A673 (cell line): ENCODE measurements around the gene DCUN1D3. TPM values are rescaled to one million over a fixed set of nuclear protein-coding genes. Genes with fewer than 3 reads are reported as not detected.

Source experiments
- BruUV-seq: library from RNA; stranded (reverse); fragments of 400-500 nt; replicated peaks from 2 replicates; lab custom pipeline; 2021; lab: Mats Ljungman, UMichigan
- CTCF ChIA-PET: fragments of 300-600 bp; sonication (Branson Sonifier 250); formaldehyde crosslinking; loops from one replicate; lab custom pipeline; 2022; ENCODE audit warnings: antibody characterized with exemption; lab: Charles Lee
- POLR2A ChIA-PET: fragments of 300-600 bp; sonication (Branson Sonifier 250); formaldehyde crosslinking; loops from one replicate; lab custom pipeline; 2022; ENCODE audit warnings: antibody characterized with exemption; ENCODE audit not compliant: low non-redundant PET; lab: Charles Lee
- DNase-seq: peaks from one replicate; pipeline ENCODE4 v3.0.0-alpha.2; 2015; ENCODE audit warnings: low spot score
- H3K27ac ChIP-seq: fragments of 200-600 bp; sonication (generic); 2 replicates; pipeline ENCODE4 v1.5.1; 2016; ENCODE audit warnings: mixed run types, low read depth, mild to moderate bottlenecking, mixed read lengths, antibody characterized with exemption, low read length; ENCODE audit not compliant: poor library complexity, severe bottlenecking
- H3K27me3 ChIP-seq: fragments of 200-600 bp; sonication (generic); replicated peaks from 2 replicates; pipeline ENCODE4 v1.6.1; 2017; ENCODE audit warnings: mixed run types, low read depth, mild to moderate bottlenecking, mixed read lengths, antibody characterized with exemption, low read length; ENCODE audit not compliant: insufficient read depth, poor library complexity
- H3K36me3 ChIP-seq: fragments of 200-600 bp; sonication (generic); 2 replicates; pipeline ENCODE4 v1.6.1; 2016; ENCODE audit warnings: mixed run types, mild to moderate bottlenecking, mixed read lengths, antibody characterized with exemption, low read length; ENCODE audit not compliant: insufficient read depth, poor library complexity, severe bottlenecking
- H3K4me1 ChIP-seq: fragments of 200-600 bp; sonication (generic); 2 replicates; pipeline ENCODE4 v1.6.1; 2017; ENCODE audit warnings: mixed run types, mild to moderate bottlenecking, mixed read lengths, antibody characterized with exemption, low read length; ENCODE audit not compliant: insufficient read depth, poor library complexity, severe bottlenecking
- H3K4me3 ChIP-seq: fragments of 200-600 bp; sonication (generic); 2 replicates; pipeline ENCODE4 v1.5.1; 2016; ENCODE audit warnings: low read depth, mixed run types, mild to moderate bottlenecking, mixed read lengths, low read length; ENCODE audit not compliant: poor library complexity, severe bottlenecking
- H3K9me3 ChIP-seq: fragments of 200-600 bp; sonication (generic); 2 replicates; pipeline ENCODE4 v1.6.1; 2016; ENCODE audit warnings: mixed run types, low read depth, mild to moderate bottlenecking, mixed read lengths, antibody characterized with exemption, low read length; ENCODE audit not compliant: poor library complexity, severe bottlenecking
- EZH2 ChIP-seq: fragments of 200-600 bp; sonication (generic); IDR thresholded peaks from 2 replicates; pipeline ENCODE4 v1.6.1; 2017; ENCODE audit warnings: borderline replicate concordance, low read depth, mild to moderate bottlenecking, mixed read lengths, antibody characterized with exemption, low read length; ENCODE audit not compliant: poor library complexity, severe bottlenecking
- intact Hi-C: fragments of 100-400 bp; cut with micrococcal nuclease; formaldehyde crosslinking; loops from one replicate; pipeline ENCODE4 v1.10.0; 2022; ENCODE audit not compliant: unreplicated experiment
- total RNA-seq: library from RNA; stranded (reverse); gene quantifications from 2 replicates; pipeline ENCODE4 v1.2.3, GENCODE V29; 2021
- TF ChIP-seq, protein P1 (sequence below): fragments of 300-800, 200-600 bp; sonication (generic); conservative IDR thresholded peaks from 2 replicates; pipeline ENCODE4 v1.5.1; 2017; ENCODE audit warnings: low read depth, mild to moderate bottlenecking, antibody characterized with exemption, low read length, moderate library complexity, mixed read lengths

Gene DCUN1D3
- total RNA-seq, 1 experiment from 2014 or later = 12.4 TPM

DNA sequence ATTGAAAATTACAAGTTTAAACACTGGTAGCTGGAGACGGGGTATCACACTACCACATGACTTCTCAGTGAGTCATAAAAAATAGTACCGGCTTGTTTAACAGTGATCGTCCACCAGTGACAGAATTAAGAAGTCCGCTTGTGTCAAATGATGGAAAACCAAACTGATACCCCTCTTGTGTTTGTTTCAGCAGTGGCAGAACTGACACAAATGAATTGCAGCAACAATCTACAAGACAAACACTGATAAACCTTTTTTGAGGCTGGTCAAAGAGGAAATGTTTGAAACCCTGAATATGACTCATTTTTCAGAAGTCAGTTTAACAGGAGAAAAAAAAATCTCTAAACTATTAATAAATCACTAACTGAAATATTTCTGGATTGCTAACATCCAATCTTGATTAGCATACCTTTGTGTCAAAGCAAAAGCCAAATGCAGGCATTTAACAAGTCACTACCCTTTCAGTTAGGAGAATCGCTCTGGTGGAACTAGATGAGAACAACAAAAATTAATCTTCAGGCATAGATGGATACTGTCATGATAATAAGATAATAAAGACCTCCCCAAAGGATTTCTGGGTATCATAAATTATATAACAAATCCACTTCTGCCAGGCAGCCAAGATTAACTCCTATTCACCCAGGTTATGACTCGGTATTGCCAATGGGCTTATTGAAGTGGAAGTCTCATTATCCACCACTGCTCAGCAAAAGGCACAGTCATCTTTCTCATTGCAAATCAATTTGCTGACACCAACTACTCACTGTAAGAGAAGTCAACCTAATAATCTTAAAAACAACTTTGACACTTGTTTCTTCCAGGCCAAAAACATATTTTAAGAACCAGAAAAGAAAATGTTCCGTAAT, 20.8 kb downstream of the DCUN1D3 start:
- TF ChIP-seq, protein P1, sequence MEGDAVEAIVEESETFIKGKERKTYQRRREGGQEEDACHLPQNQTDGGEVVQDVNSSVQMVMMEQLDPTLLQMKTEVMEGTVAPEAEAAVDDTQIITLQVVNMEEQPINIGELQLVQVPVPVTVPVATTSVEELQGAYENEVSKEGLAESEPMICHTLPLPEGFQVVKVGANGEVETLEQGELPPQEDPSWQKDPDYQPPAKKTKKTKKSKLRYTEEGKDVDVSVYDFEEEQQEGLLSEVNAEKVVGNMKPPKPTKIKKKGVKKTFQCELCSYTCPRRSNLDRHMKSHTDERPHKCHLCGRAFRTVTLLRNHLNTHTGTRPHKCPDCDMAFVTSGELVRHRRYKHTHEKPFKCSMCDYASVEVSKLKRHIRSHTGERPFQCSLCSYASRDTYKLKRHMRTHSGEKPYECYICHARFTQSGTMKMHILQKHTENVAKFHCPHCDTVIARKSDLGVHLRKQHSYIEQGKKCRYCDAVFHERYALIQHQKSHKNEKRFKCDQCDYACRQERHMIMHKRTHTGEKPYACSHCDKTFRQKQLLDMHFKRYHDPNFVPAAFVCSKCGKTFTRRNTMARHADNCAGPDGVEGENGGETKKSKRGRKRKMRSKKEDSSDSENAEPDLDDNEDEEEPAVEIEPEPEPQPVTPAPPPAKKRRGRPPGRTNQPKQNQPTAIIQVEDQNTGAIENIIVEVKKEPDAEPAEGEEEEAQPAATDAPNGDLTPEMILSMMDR = no peak
- no peak for TF ChIP-seq EZH2
- no peak for DNase-seq
- Histone ChIP-seq H3K4me1 (peaks cover 7% of the 10 kb centered on the region), H3K27ac (no peak overlapping the region), H3K4me3 (no peak overlapping the region), H3K27me3 (no peaks in the 10 kb centered on the region), H3K9me3 (no peaks in the 10 kb centered on the region), H3K36me3 (no peaks in the 10 kb centered on the region)
- CTCF ChIA-PET = no interaction called here
- BruUV-seq = no TSS peak
- POLR2A ChIA-PET = no interaction called here
- intact Hi-C loops = no loop called here

DNA sequence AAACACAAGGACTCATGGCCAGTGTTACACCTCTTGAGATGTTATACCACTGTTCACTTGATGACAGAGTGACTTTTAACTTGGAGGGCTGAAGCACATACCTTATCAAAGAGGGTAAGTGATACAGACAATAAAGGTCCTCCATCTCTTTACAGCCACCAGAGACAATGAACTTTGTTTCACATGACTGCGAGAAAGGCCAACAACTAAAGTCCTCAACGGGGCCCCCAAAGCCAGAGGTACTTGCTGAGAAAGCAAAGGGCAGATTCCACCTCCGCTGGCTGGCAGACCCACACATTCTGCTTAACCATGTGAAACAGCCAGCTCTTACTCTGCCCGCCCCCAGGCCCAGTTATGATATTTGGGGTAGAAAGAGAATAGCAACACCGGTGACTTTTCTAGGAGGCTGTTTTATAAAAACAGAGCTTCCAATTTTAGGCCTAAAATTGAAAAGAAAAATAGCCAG, 21.4 kb downstream of the DCUN1D3 start:
- POLR2A ChIA-PET = no interaction called here
- H3K4me3 ChIP-seq = no peak overlapping the region
- DNase-seq = no peak
- TF ChIP-seq, protein P1 = no peak
- intact Hi-C loops = no loop called here
- H3K4me1 ChIP-seq = peaks cover 7% of the 10 kb centered on the region
- no TSS peak for BruUV-seq
- H3K9me3 ChIP-seq = no peaks in the 10 kb centered on the region
- CTCF ChIA-PET = no interaction called here
- H3K36me3 ChIP-seq = no peaks in the 10 kb centered on the region
- H3K27ac ChIP-seq = no peak overlapping the region
- H3K27me3 ChIP-seq = no peaks in the 10 kb centered on the region

DNA sequence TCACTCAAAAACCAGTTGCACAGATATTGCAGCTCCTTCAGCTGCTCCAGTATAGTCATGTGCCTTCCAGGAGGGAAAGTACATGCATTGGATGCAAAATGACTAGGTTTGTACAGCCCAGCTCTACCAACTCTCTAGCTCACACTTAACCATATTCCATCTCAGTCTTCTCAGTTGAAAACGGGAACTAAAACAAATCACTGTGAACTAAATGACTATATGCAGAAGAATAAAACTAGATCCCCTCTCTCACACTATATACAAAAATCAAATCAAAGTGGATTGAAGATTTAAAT, 24.9 kb downstream of the DCUN1D3 start:
- ChIA-PET POLR2A (interaction anchor here (0.6 kb wide), 1 partner anchor 36 kb away, joined by 3 read pairs; no protein-coding TSS in a partner anchor), CTCF (interaction anchor here (1.1 kb wide), 1 partner anchor 25 kb away, joined by 7 read pairs; no protein-coding TSS in a partner anchor)
- no peak overlapping the region for H3K4me3 ChIP-seq
- H3K27me3 ChIP-seq = no peaks in the 10 kb centered on the region
- DNase-seq = no peak
- no peaks in the 10 kb centered on the region for H3K36me3 ChIP-seq
- BruUV-seq = no TSS peak
- no peak overlapping the region for H3K27ac ChIP-seq
- intact Hi-C loops = no loop called here
- peaks cover 7% of the 10 kb centered on the region for H3K4me1 ChIP-seq
- H3K9me3 ChIP-seq = no peaks in the 10 kb centered on the region
- TF ChIP-seq EZH2 = no peak
- TF ChIP-seq, protein P1 = no peak
